Naive thymus-derived CD8-positive, alpha-beta T cell (primary cell): ENCODE data around the gene KCP. TPM values are rescaled to one million over a fixed set of nuclear protein-coding genes. Genes with fewer than 3 reads are reported as not detected.

ENCODE experiments used
- ATAC-seq, 2 donors: fragments of 150-1000 bp; cut with Tn5 transposase in 1 of 2; sonication (Bioruptor Pico), chemical (Tn5 transposase) in 1 of 2; 1 replicate in 1 of 2; 2 replicates in 1 of 2; pipeline ENCODE4 v1.10.0; 2021; ENCODE audit warnings: mild to moderate bottlenecking in 2 of 2, moderate library complexity in 2 of 2
- POLR2A ChIA-PET: fragments of 350-600 bp; sonication (Branson Sonifier 250); formaldehyde crosslinking; loops from one replicate; lab custom pipeline; 2021; ENCODE audit warnings: antibody characterized with exemption; lab: Charles Lee
- DNase-seq, 10 donors: peaks; one replicate each; pipeline versions ENCODE4 v3.0.0 to v3.0.0-alpha.2; 2020 to 2022
- H3K27ac Mint-ChIP-seq, 10 donors: one replicate each; pipeline ENCODE4 v1.8.0; 2020 to 2022; ENCODE audit warnings: mild to moderate bottlenecking in 10 of 10, mixed read lengths in 10 of 10, moderate library complexity in 4 of 10, inconsistent platforms in 1 of 10
- H3K27me3 Mint-ChIP-seq, 5 donors: one replicate each; pipeline ENCODE4 v1.8.0; 2021 to 2022; ENCODE audit warnings: mixed read lengths in 5 of 5
- H3K36me3 Mint-ChIP-seq, 3 donors: one replicate each; pipeline ENCODE4 v1.8.0; 2020 to 2022; ENCODE audit warnings: mixed read lengths in 3 of 3, mild to moderate bottlenecking in 2 of 3, inconsistent platforms in 1 of 3
- H3K4me1 Mint-ChIP-seq, 4 donors: one replicate each; pipeline ENCODE4 v1.8.0; 2021 to 2022; ENCODE audit warnings: mixed read lengths in 4 of 4
- H3K4me3 Mint-ChIP-seq, 10 donors: one replicate each; pipeline ENCODE4 v1.8.0; 2020 to 2022; ENCODE audit warnings: mild to moderate bottlenecking in 10 of 10, mixed read lengths in 10 of 10, moderate library complexity in 6 of 10, inconsistent platforms in 1 of 10
- H3K9me3 Mint-ChIP-seq, 9 donors: one replicate each; pipeline ENCODE4 v1.8.0; 2020 to 2022; ENCODE audit warnings: mixed read lengths in 9 of 9, mild to moderate bottlenecking in 3 of 9, inconsistent platforms in 1 of 9, moderate library complexity in 1 of 9
- polyA plus RNA-seq, 3 donors: library from polyadenylated mRNA; unstranded; fragments of 300-500 nt; fragmentation: Illumina TruSeq; gene quantifications; one replicate each; pipeline ENCODE4 v1.2.3, GENCODE V29; 2021
- total RNA-seq, 8 experiments: library from RNA in 2 of 8; stranded (reverse) in 2 of 8; gene quantifications; one replicate each; pipeline ENCODE4 v1.2.3 and lab custom pipeline; 2021 to 2026

KCP gene
- total and polyA plus RNA-seq, 5 experiments from 2014 or later, result 0.29 to 0.33 TPM; not detected in 3

- Mint-ChIP-seq H3K27me3 (peaks cover 0 to 6% (median 0%) of the 10 kb centered on the region in 5 donors), H3K9me3 (no peaks in the 10 kb centered on the region), H3K4me1 (peaks cover 2 to 10% (median 5%) of the 10 kb centered on the region in 4 donors), H3K4me3 (no peak overlapping the region), H3K36me3 (no peaks in the 10 kb centered on the region), H3K27ac (no peak overlapping the region)
- DNase-seq (no peak), ATAC-seq (no peak)
- POLR2A ChIA-PET, result no interaction called here
These were observed 74.5 kb downstream of the KCP start for GRCh38 chr7:128835790-128836641.

- no peak overlapping the region for H3K4me3 Mint-ChIP-seq
- no peak for ATAC-seq
- H3K9me3 Mint-ChIP-seq, result no peaks in the 10 kb centered on the region
- H3K27ac Mint-ChIP-seq, result peak overlapping the region in 1 of 10 donors; percentile 51
- DNase-seq, result no peak
- peaks cover 0 to 11% (median 5%) of the 10 kb centered on the region in 5 donors for H3K27me3 Mint-ChIP-seq
- POLR2A ChIA-PET, result no interaction called here
- H3K36me3 Mint-ChIP-seq, result no peaks in the 10 kb centered on the region
- H3K4me1 Mint-ChIP-seq, result peaks cover 2 to 17% (median 10%) of the 10 kb centered on the region in 4 donors
These were observed 75.2 kb downstream of the KCP start for GRCh38 chr7:128835231-128835751.

- Mint-ChIP-seq H3K36me3 (no peaks in the 10 kb centered on the region), H3K4me1 (peaks cover 5 to 28% (median 18%) of the 10 kb centered on the region in 4 donors), H3K4me3 (no peak overlapping the region), H3K27ac (no peak overlapping the region), H3K9me3 (no peaks in the 10 kb centered on the region), H3K27me3 (peaks cover 6 to 20% (median 11%) of the 10 kb centered on the region in 5 donors)
- DNase-seq, result no peak
- POLR2A ChIA-PET, result interaction anchor here (0.6 kb wide), 2 partner anchors 18 to 350 kb away, joined by 3 to 4 read pairs; no protein-coding TSS in a partner anchor
- no peak for ATAC-seq
These were observed 76.6 kb downstream of the KCP start for GRCh38 chr7:128833946-128834325.

GRCh38 chr7:128833148-128833945, 77.2 kb downstream of the KCP start:
- Mint-ChIP-seq H3K27ac (peak overlapping the region in 1 of 10 donors; percentile 80), H3K27me3 (peaks cover 9 to 26% (median 15%) of the 10 kb centered on the region in 5 donors), H3K9me3 (no peaks in the 10 kb centered on the region), H3K36me3 (no peaks in the 10 kb centered on the region), H3K4me3 (peak overlapping the region in 1 of 10 donors; percentile 24), H3K4me1 (peaks cover 5 to 28% (median 18%) of the 10 kb centered on the region in 4 donors)
- DNase-seq, result no peak
- POLR2A ChIA-PET, result interaction anchor here (0.6 to 1.0 kb wide), 2 partner anchors 18 to 34 kb away, joined by 4 read pairs; no protein-coding TSS in a partner anchor
- ATAC-seq, result no peak

- no peak for ATAC-seq
- H3K27me3 Mint-ChIP-seq, result peaks cover 10 to 31% (median 20%) of the 10 kb centered on the region in 5 donors
These were observed 77.7 kb downstream of the KCP start for GRCh38 chr7:128832880-128833147.

GRCh38 chr7:128831994-128832879, 78.3 kb downstream of the KCP start:
- ATAC-seq (no peak), DNase-seq (no peak)
- POLR2A ChIA-PET, result interaction anchor here (1.0 to 1.1 kb wide), 2 partner anchors 13 to 35 kb away, joined by 3 to 4 read pairs; no protein-coding TSS in a partner anchor
- Mint-ChIP-seq H3K4me3 (peak overlapping the region in 6 of 10 donors; percentile 45 to 81 (median 62)), H3K27ac (peak overlapping the region in 1 of 10 donors; percentile 59), H3K9me3 (no peaks in the 10 kb centered on the region), H3K27me3 (peaks cover 10 to 34% (median 23%) of the 10 kb centered on the region in 5 donors), H3K4me1 (peaks cover 5 to 28% (median 18%) of the 10 kb centered on the region in 4 donors), H3K36me3 (no peaks in the 10 kb centered on the region)

More at GRCh38 chr7:128832880-128833147, 77.7 kb downstream of the KCP start:
- no peak overlapping the region for H3K4me3 Mint-ChIP-seq
- peaks cover 5 to 28% (median 18%) of the 10 kb centered on the region in 4 donors for H3K4me1 Mint-ChIP-seq
- no peak overlapping the region for H3K27ac Mint-ChIP-seq
- H3K9me3 Mint-ChIP-seq, result no peaks in the 10 kb centered on the region
- no peak for DNase-seq
- POLR2A ChIA-PET, result interaction anchor here (1.0 kb wide), 1 partner anchor 35 kb away, joined by 4 read pairs; no protein-coding TSS in a partner anchor
- H3K36me3 Mint-ChIP-seq, result no peaks in the 10 kb centered on the region

- H3K27ac Mint-ChIP-seq, result no peak overlapping the region
- H3K27me3 Mint-ChIP-seq, result peaks cover 14 to 42% (median 30%) of the 10 kb centered on the region in 5 donors
- peak; percentile 36 to 43 for ATAC-seq
- no peaks in the 10 kb centered on the region for H3K9me3 Mint-ChIP-seq
- DNase-seq, result peak in 3 of 10 donors; percentile 10 to 22 (median 22)
- H3K4me3 Mint-ChIP-seq, result peak overlapping the region in 9 of 10 donors; percentile 33 to 81 (median 61)
- H3K4me1 Mint-ChIP-seq, result peaks cover 5 to 28% (median 18%) of the 10 kb centered on the region in 4 donors
- no peaks in the 10 kb centered on the region for H3K36me3 Mint-ChIP-seq
- POLR2A ChIA-PET, result interaction anchor here (0.9 to 1.1 kb wide), 2 partner anchors 12 to 32 kb away, joined by 3 to 4 read pairs; no protein-coding TSS in a partner anchor
These were observed 79.1 kb downstream of the KCP start for GRCh38 chr7:128831178-128831993.

GRCh38 chr7:128830231-128831177, 80.0 kb downstream of the KCP start, which contains the start of gene FLNC:
FLNC (plus strand) TSS chr7:128830406; CDS start chr7:128830638, 232 bp downstream.
- H3K4me3 Mint-ChIP-seq, result peak within 1 kb of the TSS; percentile 69 to 86 (median 81)
- no peaks in the 10 kb centered on the region for H3K9me3 Mint-ChIP-seq
- peak in 8 of 10 donors; percentile 11 to 69 (median 37) for DNase-seq
- peak; percentile 69 to 70 for ATAC-seq
- peaks cover 5 to 28% (median 18%) of the 10 kb centered on the region in 4 donors for H3K4me1 Mint-ChIP-seq
- POLR2A ChIA-PET, result interaction anchor here (0.9 to 1.1 kb wide), 2 partner anchors 11 to 33 kb away, joined by 3 to 4 read pairs; no protein-coding TSS in a partner anchor
- H3K27ac Mint-ChIP-seq, result peak within 1 kb of the TSS in 2 of 10 donors; percentile 22 to 25
- H3K36me3 Mint-ChIP-seq, result no peaks in the 10 kb centered on the region
- H3K27me3 Mint-ChIP-seq, result peaks cover 14 to 49% (median 31%) of the 10 kb centered on the region in 5 donors

- no peak overlapping the region for H3K27ac Mint-ChIP-seq
- no peaks in the 10 kb centered on the region for H3K9me3 Mint-ChIP-seq
- peak in 1 of 10 donors; percentile 31 for DNase-seq
- POLR2A ChIA-PET, result interaction anchor here (0.6 to 0.7 kb wide), 2 partner anchors 40 to 160 kb away, joined by 3 to 5 read pairs; no protein-coding TSS in a partner anchor
- H3K36me3 Mint-ChIP-seq, result no peaks in the 10 kb centered on the region
- H3K4me1 Mint-ChIP-seq, result peaks cover 5 to 28% (median 18%) of the 10 kb centered on the region in 4 donors
- peaks cover 14 to 54% (median 31%) of the 10 kb centered on the region in 5 donors for H3K27me3 Mint-ChIP-seq
- no peak for ATAC-seq
- H3K4me3 Mint-ChIP-seq, result peak overlapping the region; percentile 45 to 81 (median 69)
These were observed 80.9 kb downstream of the KCP start for GRCh38 chr7:128829391-128830166.
